NCI-H2107 (cell line): Measurements from ENCODE around the gene B4GALNT4.
"Not testable (repeated sequence)": the region's sequence is repeated elsewhere in the genome, so short reads cannot be mapped to it uniquely, and the experiment has no call there.

Experiments
- DNase-seq: peaks from one replicate; lab custom pipeline; 2025; lab: John Stamatoyannopoulos, UW

Gene B4GALNT4

GRCh38 chr11:335779-336658 lies 33.3 kb upstream of the B4GALNT4 start:
- DNase-seq: no peak

- DNase-seq: no peak
Observed at GRCh38 chr11:336659-337198, 32.6 kb upstream of the B4GALNT4 start.

GRCh38 chr11:337711-338110 lies 31.6 kb upstream of the B4GALNT4 start:
- DNase-seq: no peak

GRCh38 chr11:339963-340362 lies 29.3 kb upstream of the B4GALNT4 start:
- no peak for DNase-seq

- no peak for DNase-seq
Observed at GRCh38 chr11:340539-341512, 28.5 kb upstream of the B4GALNT4 start.

GRCh38 chr11:342328-342727 lies 27.0 kb upstream of the B4GALNT4 start:
- no peak for DNase-seq

- DNase-seq: no peak
Observed at GRCh38 chr11:344836-345578, 24.3 kb upstream of the B4GALNT4 start.

- no peak for DNase-seq
Observed at GRCh38 chr11:346529-346928, 22.8 kb upstream of the B4GALNT4 start.

GRCh38 chr11:349270-349954 lies 19.9 kb upstream of the B4GALNT4 start:
- not testable (repeated sequence) for DNase-seq

GRCh38 chr11:350033-350722 lies 19.1 kb upstream of the B4GALNT4 start:
- DNase-seq: not testable (repeated sequence)

- no peak for DNase-seq
Observed at GRCh38 chr11:350723-351255, 18.5 kb upstream of the B4GALNT4 start.

GRCh38 chr11:351411-351810 lies 17.9 kb upstream of the B4GALNT4 start:
- no peak for DNase-seq

GRCh38 chr11:352456-353031 lies 16.8 kb upstream of the B4GALNT4 start:
- no peak for DNase-seq

- DNase-seq: no peak
Observed at GRCh38 chr11:353179-353873, 16.0 kb upstream of the B4GALNT4 start.

- DNase-seq: no peak
Observed at GRCh38 chr11:355581-356458, 13.5 kb upstream of the B4GALNT4 start.

GRCh38 chr11:356610-357009 lies 12.7 kb upstream of the B4GALNT4 start:
- no peak for DNase-seq

- DNase-seq: no peak
Observed at GRCh38 chr11:357582-357981, 11.7 kb upstream of the B4GALNT4 start.

- DNase-seq: no peak
Observed at GRCh38 chr11:358129-358800, 11.0 kb upstream of the B4GALNT4 start.
